Esophagus muscularis mucosa (tissue), 3 donors: Measurements from ENCODE around the gene ELF2.

ENCODE experiments used
- CTCF ChIP-seq, 3 experiments: fragments of 200-600 bp in 2 of 3; fragments of 450-650 bp in 1 of 3; sonication (generic) in 2 of 3; IDR thresholded peaks; one replicate each; pipeline ENCODE4 v1.5.1; 2017 to 2019; ENCODE audit warnings: antibody characterized with exemption in 3 of 3, mild to moderate bottlenecking in 2 of 3, moderate library complexity in 1 of 3
- EP300 ChIP-seq: sonication (generic); formaldehyde crosslinking; IDR thresholded peaks from one replicate; pipeline ENCODE4 v1.6.1; 2017; ENCODE audit warnings: antibody characterized with exemption

- TF ChIP-seq CTCF (IDR thresholded peaks at IDR 0.05) = no peak
- no peak for TF ChIP-seq EP300
Measured at GRCh38 chr4:139042981-139043460, 134.0 kb downstream of the ELF2 start.
